H1 (cell line): Measurements from ENCODE around the gene NSL1.

Source experiments
- EP300 ChIP-seq, 2 experiments: IDR thresholded peaks; 1 replicate in 1 of 2; 2 replicates in 1 of 2; pipeline ENCODE4 v1.6.1; 2011 to 2012; ENCODE audit warnings: low read depth in 2 of 2, low read length in 2 of 2, mild to moderate bottlenecking in 2 of 2, borderline replicate concordance in 1 of 2, inconsistent platforms in 1 of 2, moderate library complexity in 1 of 2
- EZH2 ChIP-seq: fragments of 200-600 bp; sonication (generic); IDR thresholded peaks from 2 replicates; pipeline ENCODE4 v1.7.1; 2012; ENCODE audit warnings: low read depth, mild to moderate bottlenecking, moderate library complexity, low read length, inconsistent platforms; ENCODE audit not compliant: severe bottlenecking
- TF ChIP-seq, protein P1 (sequence below), 3 experiments: IDR thresholded peaks; 1 replicate in 2 of 3; 2 replicates in 1 of 3; pipeline versions ENCODE4 v1.5.1 to v1.6.1; 2011; ENCODE audit warnings: low read length in 3 of 3, mild to moderate bottlenecking in 3 of 3, inconsistent platforms in 2 of 3, low read depth in 1 of 3, moderate library complexity in 1 of 3; ENCODE audit not compliant: insufficient read depth in 1 of 3; ENCODE audit errors: control extremely low read depth in 1 of 3

DNA sequence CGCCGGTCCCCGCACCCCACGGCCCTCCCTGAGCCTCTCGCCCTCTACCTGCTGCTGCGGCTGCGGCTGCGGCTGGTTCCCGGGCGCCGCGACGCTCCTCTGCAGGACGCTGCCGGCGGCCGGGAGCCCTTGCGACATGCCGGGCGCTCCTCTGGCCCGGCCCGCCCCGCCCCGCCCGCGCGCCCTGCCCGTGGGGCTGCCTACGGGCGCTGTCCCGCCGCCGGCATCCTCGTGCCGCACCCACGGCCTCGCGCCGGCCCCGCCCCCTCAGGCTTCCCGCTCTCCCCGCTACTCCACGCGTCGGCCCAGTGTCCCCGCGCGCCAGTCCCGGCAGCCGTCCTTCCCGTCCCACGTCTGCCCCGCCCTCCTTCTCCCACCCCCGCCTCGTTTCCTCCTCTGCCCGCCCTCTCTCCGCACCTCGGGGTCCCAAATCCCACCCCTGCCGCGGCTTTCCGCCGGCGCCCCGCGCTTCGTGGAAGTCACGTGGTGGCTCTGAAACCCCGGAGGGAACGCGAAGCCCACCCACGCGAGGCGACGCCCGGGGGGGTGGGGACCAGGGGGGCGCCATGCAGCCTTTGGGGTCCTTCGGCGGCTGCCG is 91.9 kb downstream of the NSL1 start, which contains the start of gene BATF3:
- TF ChIP-seq EP300 (IDR thresholded peaks at IDR 0.05; ENCODE audit: borderline replicate concordance in 1 of 2, low read depth in 2 of 2, low read length in 2 of 2) (no peak), EZH2 (no peak)
- TF ChIP-seq, protein P1, sequence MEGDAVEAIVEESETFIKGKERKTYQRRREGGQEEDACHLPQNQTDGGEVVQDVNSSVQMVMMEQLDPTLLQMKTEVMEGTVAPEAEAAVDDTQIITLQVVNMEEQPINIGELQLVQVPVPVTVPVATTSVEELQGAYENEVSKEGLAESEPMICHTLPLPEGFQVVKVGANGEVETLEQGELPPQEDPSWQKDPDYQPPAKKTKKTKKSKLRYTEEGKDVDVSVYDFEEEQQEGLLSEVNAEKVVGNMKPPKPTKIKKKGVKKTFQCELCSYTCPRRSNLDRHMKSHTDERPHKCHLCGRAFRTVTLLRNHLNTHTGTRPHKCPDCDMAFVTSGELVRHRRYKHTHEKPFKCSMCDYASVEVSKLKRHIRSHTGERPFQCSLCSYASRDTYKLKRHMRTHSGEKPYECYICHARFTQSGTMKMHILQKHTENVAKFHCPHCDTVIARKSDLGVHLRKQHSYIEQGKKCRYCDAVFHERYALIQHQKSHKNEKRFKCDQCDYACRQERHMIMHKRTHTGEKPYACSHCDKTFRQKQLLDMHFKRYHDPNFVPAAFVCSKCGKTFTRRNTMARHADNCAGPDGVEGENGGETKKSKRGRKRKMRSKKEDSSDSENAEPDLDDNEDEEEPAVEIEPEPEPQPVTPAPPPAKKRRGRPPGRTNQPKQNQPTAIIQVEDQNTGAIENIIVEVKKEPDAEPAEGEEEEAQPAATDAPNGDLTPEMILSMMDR (IDR thresholded peaks at IDR 0.05; ENCODE audit: control extremely low read depth in 1 of 3, insufficient read depth in 1 of 3, low read depth in 1 of 3, low read length in 3 of 3): no peak
